NCI-H748 (cell line): ENCODE data around the gene KCNJ14.

Experiments
- DNase-seq: peaks from one replicate; lab custom pipeline; 2025; ENCODE audit not compliant: unreplicated experiment; lab: John Stamatoyannopoulos, UW

KCNJ14 gene

DNA sequence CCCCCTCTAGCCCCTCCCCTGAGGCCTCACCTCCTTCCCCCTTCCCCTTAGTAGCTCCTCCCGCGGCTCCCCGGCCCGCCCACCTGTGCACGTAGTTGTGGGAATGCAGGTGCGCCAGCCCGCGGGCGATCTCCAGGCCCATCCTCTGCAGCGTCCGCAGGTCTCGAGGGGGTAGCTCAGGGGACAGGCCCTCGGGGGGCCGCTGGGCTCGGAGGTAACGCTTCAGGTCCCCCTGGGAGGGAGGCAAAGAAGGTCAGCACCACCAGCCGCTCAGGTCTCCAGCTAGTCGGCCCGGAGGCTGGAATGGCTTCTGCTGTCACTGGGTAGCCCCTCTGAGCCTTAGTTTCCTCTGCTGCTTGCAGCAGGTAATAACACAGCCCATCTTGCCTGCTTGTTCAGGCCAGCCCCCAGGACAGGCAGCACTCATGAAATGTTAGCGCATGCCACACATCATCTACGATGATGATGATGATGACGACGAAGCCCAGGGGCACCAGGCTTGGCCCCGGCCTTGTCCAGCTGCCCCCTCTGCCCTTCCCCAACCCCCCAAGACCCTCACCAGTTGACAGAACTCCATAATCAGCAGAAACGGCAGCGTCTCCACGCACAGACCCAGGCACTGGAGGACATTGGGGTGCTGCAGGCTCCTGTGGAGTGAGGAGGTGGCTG is 47.1 kb downstream of the KCNJ14 start:
- DNase-seq: no peak

DNA sequence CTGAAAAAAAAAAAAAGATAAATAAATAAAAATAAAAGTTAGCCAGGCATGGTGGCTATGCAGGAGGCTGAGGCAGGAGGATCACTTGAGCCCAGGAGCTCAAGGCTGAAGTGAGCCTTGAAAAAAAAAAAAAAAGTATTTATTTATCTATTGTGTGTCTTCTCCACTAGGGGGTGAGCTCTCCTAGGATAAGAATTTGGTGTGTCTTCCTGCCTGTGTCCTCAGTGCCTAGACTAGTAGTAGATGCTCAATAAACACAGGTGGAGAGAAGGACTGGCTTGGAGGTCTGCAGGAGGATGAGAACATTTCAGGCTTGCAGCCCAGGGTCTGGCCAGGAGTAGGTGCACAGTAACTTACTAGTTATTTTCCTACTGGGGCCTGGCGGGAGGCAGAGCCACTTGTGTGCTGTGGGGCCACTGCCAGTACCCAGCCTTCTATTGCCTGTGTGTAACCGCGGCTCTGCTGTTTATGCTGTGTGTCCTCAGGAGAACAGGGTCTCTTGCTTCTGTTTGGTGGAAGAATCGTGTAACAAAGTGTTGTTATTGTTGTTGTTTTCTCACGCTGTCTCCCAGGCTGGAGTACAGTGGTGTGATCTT is 50.9 kb downstream of the KCNJ14 start:
- peak; percentile 68 for DNase-seq

DNA sequence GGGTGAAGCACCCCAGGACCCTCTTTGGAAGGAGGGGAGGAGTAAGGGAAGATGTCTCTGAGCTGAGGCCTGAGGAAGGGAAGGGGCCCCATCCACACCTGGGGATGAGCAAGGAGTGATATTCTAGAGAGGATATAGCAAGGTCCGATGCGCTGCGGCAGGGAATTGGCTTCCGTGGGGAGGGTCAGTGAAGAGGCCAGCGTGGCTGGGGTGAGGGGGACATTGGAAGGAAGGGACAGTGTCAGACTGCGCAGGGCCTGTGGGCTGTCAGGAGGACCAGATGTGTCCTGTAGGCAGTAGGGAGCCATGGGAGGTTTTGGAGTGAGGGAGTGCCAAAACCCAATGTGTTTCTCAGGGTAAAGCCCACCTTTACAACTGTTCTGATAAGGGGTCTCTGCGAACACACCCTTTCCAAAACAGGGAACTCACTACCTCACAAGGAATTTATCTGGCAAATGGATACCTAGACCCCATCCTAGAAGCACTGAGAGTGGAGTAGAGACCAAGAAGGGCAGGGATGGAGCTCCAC is 52.6 kb downstream of the KCNJ14 start:
- DNase-seq: no peak

DNA sequence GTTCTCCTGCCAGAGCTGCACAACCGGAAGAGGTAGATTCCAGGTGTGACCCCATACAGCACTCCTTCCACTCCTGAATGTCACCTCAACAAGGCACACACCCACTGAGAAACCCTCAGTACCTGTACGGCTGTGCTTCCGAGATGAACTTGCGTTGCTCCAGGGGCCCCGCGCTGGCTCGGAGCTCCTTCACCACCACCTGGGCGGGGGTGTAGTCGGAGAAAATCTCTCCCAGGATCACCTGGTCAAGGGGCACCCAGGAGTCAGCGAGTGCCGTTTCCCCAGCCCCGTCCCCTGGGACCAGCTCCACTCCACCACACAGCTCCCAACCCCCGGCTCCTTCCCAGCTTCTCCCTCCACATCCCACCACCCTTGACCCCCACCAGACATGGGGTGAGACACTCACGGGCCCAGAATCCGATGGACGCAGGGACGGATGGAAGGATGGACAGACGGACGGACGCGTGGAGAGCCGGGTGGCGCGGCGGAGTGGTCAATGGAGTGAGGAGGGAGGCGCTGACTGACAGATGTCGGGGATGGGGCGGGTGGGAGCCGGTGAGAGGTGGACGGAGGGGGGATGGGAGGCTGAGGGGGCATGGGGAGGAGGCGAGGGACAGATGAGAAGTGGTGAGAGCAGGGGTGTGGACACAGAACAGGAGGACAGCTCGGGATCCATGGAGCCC is 53.5 kb downstream of the KCNJ14 start:
- DNase-seq: no peak

DNA sequence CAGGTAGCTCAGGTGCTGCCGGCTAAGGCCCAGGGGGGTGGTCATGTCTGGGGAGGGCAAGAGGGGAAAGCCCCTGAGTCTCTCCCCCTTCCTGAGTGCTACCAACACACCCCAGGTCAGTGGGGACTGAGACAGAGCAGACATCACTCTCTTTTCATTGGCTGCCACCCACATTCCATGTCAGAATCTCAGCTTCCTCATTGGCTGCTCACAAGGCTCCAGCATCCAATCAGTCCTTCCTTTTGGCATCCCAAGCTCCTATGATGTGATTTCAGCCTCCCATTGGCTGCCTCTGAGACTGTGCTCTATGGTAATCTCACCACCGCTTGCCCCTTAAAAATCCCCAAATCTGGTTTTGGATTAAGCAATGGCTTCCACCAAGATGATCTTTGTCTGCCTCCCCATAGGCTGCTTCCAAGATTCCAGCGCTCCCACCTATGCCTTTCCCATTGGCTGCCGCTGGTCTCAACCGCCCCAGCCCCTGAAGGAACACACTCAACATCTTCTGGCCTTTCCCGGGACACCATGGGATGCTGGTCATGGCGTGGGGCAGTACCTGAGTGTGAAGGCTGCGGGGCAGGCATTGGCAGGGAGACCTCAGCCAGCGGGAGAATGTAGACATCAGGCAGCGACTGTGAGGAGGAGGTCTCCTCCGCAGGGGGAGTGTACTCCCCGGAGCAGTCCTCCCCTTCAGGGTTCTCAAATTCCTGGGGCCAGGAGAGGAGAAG is 54.3 kb downstream of the KCNJ14 start:
- DNase-seq: no peak

DNA sequence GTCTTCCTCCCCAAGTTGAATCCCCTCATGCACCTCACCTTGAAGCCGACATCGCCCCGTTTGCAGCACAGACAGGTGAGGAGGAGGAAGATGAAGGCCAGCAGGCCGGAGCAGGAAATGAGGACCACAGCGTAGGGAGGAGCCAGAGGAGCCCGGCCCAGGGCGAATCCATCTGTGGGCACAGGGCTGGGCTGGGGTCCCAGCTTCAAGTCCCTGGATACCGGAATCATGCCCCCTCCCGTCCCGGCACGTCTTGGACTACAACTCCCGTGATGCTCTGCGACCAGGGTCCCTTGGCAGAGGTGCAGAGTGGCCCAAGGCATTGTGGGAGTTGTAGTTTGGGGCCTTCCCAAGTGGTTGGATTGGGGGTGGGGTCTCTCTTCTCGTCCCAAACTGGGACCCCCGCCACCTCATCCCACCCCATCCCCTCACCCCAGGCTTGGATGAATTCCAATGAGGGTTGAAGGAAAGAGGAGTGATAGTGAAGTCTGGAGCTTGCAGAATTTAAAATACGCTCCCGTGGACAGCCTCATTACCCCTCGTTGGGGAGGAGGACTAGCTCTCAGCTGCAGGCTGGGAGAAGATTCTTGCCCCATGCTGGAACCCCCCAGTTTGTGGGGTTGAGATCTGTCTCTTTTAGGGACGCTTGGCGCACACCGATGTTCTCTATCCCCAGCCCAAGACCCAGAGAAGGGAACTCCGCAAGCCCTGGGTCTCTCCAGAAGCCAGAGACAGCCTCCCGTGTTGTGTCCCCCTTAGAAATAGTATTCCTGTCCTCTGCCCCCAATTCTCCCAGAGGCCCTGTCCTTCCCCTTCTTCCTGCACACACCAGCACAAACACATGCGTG is 55.3 kb downstream of the KCNJ14 start:
- peak; percentile 65 for DNase-seq

DNA sequence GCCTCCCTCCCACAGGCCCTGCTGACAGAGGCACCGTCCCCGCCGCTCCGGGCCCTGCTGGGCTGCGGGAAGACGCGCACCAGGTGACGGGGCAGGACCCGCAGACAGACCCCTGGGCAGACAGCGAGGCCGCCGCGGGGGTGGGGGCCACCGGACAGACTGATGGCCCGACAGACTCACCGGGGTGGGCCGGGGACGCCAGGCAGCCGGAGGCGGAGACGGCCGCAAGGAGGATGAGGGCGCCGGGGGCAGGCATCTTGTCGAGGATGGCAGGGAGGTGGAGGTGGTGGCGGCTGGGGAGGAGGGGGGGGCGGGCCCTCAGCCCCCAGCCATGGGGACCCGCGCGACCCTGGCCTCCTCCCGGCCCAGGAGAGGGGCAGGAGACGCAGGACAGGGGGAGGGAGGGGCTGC is 56.0 kb downstream of the KCNJ14 start:
- no peak for DNase-seq

DNA sequence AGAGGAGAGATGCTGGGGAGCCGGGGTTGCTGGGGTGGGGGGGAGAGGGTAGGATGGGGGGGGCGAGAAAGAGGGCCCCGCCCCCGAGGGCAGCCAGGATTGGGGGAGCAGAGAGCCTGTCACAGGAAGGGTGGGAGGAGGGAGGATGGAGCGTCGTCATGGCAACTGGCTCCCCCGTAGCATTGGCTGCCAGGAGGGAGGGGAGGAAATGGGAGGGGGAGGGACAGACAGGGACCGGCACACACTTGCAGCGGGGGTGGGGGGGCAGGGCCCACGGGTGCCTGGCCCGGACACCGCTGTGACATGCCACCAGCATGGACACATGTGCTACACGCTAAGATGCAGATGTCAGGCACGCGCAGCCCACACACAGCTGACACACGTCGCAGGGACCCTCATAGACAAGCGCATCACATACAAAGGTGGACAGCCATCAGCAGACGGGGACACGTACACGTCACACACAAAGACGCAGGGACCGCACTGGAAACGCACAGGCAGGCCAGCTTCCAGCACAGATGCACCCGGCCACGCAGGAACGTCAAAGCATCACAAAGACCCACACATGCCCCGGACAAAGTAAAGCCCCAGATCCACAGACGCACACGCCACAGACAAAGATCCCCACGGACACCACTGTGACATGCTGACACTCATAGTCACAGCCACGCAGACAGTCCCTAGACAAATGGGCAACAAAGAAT is 56.6 kb downstream of the KCNJ14 start, which contains the start of gene LMTK3:
TSS of gene LMTK3 (minus strand) at position 36 of the 704 bp plus-strand sequence. CDS start 259 bp downstream, outside the sequence.
- peak; percentile 93 for DNase-seq

DNA sequence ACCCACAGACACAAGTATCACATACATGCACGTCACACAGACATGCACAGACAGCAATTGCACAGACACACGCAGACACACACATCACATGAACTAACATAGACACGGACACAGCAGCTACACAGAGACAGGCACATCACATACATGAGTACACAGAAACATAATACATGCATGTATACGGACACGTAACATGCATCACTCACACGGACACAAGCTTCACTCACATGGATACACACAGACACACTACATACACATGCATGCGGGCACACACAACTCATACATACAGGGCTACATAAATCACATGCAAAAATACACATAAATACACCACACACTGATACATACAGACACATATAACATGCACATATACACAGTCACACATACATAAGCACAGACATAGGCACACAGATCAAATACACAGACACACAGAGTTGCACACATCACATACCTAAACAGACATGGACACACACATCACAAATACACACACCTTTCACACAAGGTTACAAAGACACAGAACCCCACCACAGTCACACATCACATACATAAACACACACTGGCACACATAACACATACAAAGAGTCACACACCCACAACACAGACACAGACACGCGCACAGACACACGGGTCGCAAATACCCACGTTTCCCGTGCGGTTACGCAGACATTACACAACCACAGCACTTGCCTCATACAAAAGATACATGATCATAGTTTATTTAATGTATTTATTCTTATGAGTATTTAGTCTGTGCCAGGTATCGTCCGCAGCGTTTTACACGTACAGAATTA is 57.3 kb downstream of the KCNJ14 start:
- DNase-seq: no peak

DNA sequence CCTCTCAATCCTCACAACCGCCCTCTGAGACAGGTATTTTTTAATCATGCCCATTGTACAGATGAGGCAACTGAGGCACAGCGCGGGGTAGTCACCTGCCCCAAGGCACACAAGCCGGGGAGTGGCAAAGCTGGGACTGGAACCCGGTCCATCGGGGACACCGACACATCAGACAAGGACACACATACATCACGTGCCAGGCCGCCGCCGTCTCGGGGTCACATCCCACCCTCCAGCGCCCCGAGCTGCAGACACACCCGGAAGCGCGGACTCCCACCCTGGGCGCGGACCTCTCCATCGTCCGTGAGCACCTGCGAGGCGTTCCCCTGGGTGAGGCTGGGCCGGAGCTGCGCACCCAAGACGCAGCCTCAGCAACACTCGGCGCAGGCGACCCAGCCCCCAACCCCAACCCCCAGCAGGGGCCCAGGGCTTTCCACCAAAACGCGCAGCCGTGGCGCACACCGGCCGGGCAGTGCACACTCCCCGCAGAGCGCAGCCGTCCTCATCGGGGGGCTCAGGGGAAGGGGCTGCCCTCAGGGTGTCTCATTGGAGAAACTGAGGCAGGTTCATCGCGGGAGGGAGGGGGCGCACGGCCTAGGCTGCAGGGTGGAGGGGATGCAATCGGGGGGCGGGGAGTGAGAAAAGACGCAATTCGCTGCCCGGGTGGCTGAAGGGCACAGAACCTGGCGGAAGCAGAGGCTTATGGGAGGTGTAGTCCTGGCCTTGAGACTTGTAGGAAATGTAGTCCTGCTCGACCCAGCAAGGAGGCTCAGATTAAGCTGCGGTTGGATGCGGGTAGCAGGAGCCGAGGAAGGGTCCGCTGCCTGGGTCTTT is 58.1 kb downstream of the KCNJ14 start:
- DNase-seq: peak; percentile 89

DNA sequence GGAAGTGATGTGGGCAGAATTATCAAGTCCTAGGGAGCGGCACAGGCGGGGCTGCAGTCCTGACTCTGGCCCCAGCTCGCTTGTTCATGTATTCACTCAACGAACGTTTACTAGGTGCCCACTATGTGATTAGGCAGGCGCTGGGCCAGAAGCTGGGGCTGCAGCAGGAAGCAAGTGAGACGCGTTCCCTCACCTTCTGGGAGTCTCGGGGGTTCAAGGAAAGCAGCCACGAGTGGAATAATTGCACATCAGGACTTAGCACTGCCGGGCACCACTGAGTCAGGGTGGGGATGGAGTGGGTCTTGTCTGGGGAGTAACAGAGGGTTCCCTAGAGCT is 58.7 kb downstream of the KCNJ14 start:
- no peak for DNase-seq

DNA sequence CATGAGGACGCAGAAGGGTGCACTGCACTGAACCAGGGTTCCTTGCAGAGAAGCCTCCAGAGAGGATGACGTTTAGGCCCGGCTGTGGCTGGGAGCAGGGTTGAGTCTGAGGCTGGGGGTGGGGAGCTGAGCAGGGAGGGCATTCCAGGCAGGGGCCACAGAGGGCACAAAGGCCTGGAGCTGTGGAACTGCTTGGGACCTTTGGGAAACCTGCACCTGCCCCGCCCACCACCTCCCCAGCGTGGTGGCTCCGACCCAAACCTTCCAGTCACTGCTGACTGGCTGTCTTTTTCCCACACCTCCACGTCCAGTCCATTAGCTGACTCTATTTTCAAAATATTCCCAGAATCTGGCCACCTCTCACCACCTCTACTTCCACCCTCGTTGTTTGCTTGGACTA is 61.2 kb downstream of the KCNJ14 start:
- no peak for DNase-seq
